Measurements from ENCODE around the gene NUTF2. TPM values are rescaled to one million over a fixed set of nuclear protein-coding genes. Genes with fewer than 3 reads are reported as not detected.

NUTF2 gene
- total RNA-seq, 4 donors from 2014 or later, result 60.1 to 210 (median 114) TPM

GRCh38 chr16:67806428-67807147, 40.1 kb upstream of the NUTF2 start, which contains the start of the genes RANBP10 and TSNAXIP1:
TSS of gene RANBP10 (minus strand) at chr16:67806560. CDS start at chr16:67806536, 24 bp downstream.
TSS of gene TSNAXIP1 (plus strand) at chr16:67806889. CDS start at chr16:67807150, 261 bp downstream.
- peak; percentile 98 to 99 for DNase-seq
- intact Hi-C loops (cut with DNase I; ENCODE audit: low total_unique reads) (loop anchor here (1.0 to 10.0 kb wide), 4 partner anchors 40 to 282 kb away; partner anchors contain the start of genes CENPT, CTCF, NUTF2 and RIPOR1), in situ Hi-C loops (cut with MboI; ENCODE audit: low sequenced_read_pairs in 4 of 4) (loop anchor here in 2 of 4 donors (25.0 kb wide), 2 partner anchors 231 to 431 kb away; partner anchors contain the start of genes ESRP2 (in 1 of the 2) and PLA2G15 (in 1 of the 2))
- peaks cover 32 to 35% of the 10 kb centered on the region in 2 donors for H3K4me1 ChIP-seq
- peaks cover 0 to 18% of the 10 kb centered on the region in 2 donors for H3K36me3 ChIP-seq
- peak within 1 kb of the TSS; percentile 92 to 99 (median 97) for H3K27ac ChIP-seq
- TF ChIP-seq CTCF (IDR thresholded peaks at IDR 0.05 in 4 of 5, conservative IDR thresholded peaks at IDR 0.05 in 1 of 5), result no peak
- TF ChIP-seq POLR2A (IDR thresholded peaks at IDR 0.05), result peak; percentile 92 to 97
- H3K27me3 ChIP-seq, result no peaks in the 10 kb centered on the region
- H3K9me3 ChIP-seq, result no peaks in the 10 kb centered on the region
- H3K4me3 ChIP-seq, result peak within 1 kb of the TSS; percentile 86 to 99 (median 96)
- peak; percentile 97 to 98 for ATAC-seq

- ATAC-seq, result peak; percentile 3 to 13
- H3K36me3 ChIP-seq, result peaks cover 0 to 18% of the 10 kb centered on the region in 2 donors
- H3K4me3 ChIP-seq, result peak overlapping the region; percentile 81 to 98 (median 90)
- H3K4me1 ChIP-seq, result peaks cover 31 to 32% of the 10 kb centered on the region in 2 donors
- no peaks in the 10 kb centered on the region for H3K27me3 ChIP-seq
- DNase-seq, result no peak
- no peaks in the 10 kb centered on the region for H3K9me3 ChIP-seq
- in situ Hi-C loops (cut with MboI; ENCODE audit: low sequenced_read_pairs in 4 of 4) (loop anchor here in 2 of 4 donors (25.0 kb wide), 2 partner anchors 230 to 430 kb away; partner anchors contain the start of genes ESRP2 (in 1 of the 2) and PLA2G15 (in 1 of the 2)), intact Hi-C loops (cut with DNase I; ENCODE audit: low total_unique reads) (loop anchor here (1.0 to 10.0 kb wide), 4 partner anchors 40 to 282 kb away; partner anchors contain the start of genes CENPT, CTCF, NUTF2 and RIPOR1)
- H3K27ac ChIP-seq, result peak overlapping the region; percentile 92 to 99 (median 97)
- TF ChIP-seq POLR2A (IDR thresholded peaks at IDR 0.05), result no peak
- peak in 2 of 5 experiments; percentile 22 to 31 for TF ChIP-seq CTCF (IDR thresholded peaks at IDR 0.05 in 4 of 5, conservative IDR thresholded peaks at IDR 0.05 in 1 of 5)
Measured at GRCh38 chr16:67807148-67807682, 39.5 kb upstream of the NUTF2 start.

- intact Hi-C loops (cut with DNase I; ENCODE audit: low total_unique reads) (no loop called here), in situ Hi-C loops (cut with MboI; ENCODE audit: low sequenced_read_pairs in 4 of 4) (loop anchor here (10.0 to 25.0 kb wide), 4 partner anchors 113 to 425 kb away; partner anchors contain the start of genes ESRP2 (in 1 of the 4) and PLA2G15 (in 1 of the 4))
- no peaks in the 10 kb centered on the region for H3K9me3 ChIP-seq
- H3K36me3 ChIP-seq, result no peaks in the 10 kb centered on the region
- no peak overlapping the region for H3K27ac ChIP-seq
- H3K4me1 ChIP-seq, result peaks cover 7% of the 10 kb centered on the region in 2 donors
- no peak overlapping the region for H3K4me3 ChIP-seq
- no peak for ATAC-seq
- TF ChIP-seq POLR2A (IDR thresholded peaks at IDR 0.05) (no peak), CTCF (IDR thresholded peaks at IDR 0.05 in 4 of 5, conservative IDR thresholded peaks at IDR 0.05 in 1 of 5) (no peak)
- H3K27me3 ChIP-seq, result no peaks in the 10 kb centered on the region
- no peak for DNase-seq
Measured at GRCh38 chr16:67811899-67812298, 34.8 kb upstream of the NUTF2 start.

- Histone ChIP-seq H3K27ac (no peak overlapping the region), H3K4me3 (no peak overlapping the region), H3K36me3 (no peaks in the 10 kb centered on the region), H3K9me3 (no peaks in the 10 kb centered on the region), H3K4me1 (no peaks in the 10 kb centered on the region), H3K27me3 (no peaks in the 10 kb centered on the region)
- DNase-seq (no peak), ATAC-seq (no peak)
- in situ Hi-C loops (cut with MboI; ENCODE audit: low sequenced_read_pairs in 4 of 4) (loop anchor here (10.0 to 25.0 kb wide), 4 partner anchors 110 to 423 kb away; partner anchors contain the start of genes ESRP2 (in 1 of the 4) and PLA2G15 (in 1 of the 4)), intact Hi-C loops (cut with DNase I; ENCODE audit: low total_unique reads) (loop anchor here (1.0 kb wide), 1 partner anchor 34 kb away; no protein-coding TSS in a partner anchor)
- TF ChIP-seq POLR2A (IDR thresholded peaks at IDR 0.05) (no peak), CTCF (IDR thresholded peaks at IDR 0.05 in 4 of 5, conservative IDR thresholded peaks at IDR 0.05 in 1 of 5) (no peak)
Measured at GRCh38 chr16:67814567-67814966, 32.2 kb upstream of the NUTF2 start.
